Activated CD4-positive, alpha-beta T cell treated with anti-CD3 and anti-CD28 coated beads, Interleukin-2, amount 10 ng/mL, durations not matched to agents 7 days and 5 days (primary cell): ENCODE data around the gene ZNF738. TPM values are rescaled to one million over a fixed set of nuclear protein-coding genes. Genes with fewer than 3 reads are reported as not detected.

Source experiments
- total RNA-seq, 2 experiments: library from RNA; stranded (reverse); gene quantifications; one replicate each; pipeline ENCODE4 v1.2.3, GENCODE V29; 2021

ZNF738 gene
- total RNA-seq, 2 experiments from 2014 or later = 15.5 TPM

Other genes starting within 250 kb of the ZNF738 start
- 10 to 100 TPM; 20.2 to 25.8 TPM for gene ZNF431, start 217.0 kb upstream of the ZNF738 start, total RNA-seq
- gene ZNF708, start 29.6 kb upstream of the ZNF738 start, total RNA-seq = 10 to 100 TPM; 22.4 to 22.5 TPM
- gene ZNF493, start 38.1 kb downstream of the ZNF738 start, total RNA-seq = 10 to 100 TPM; 22.7 to 23.3 TPM
- 10 to 100 TPM; 11.4 to 12.7 TPM for gene ZNF429, start 146.6 kb downstream of the ZNF738 start, total RNA-seq